ENCODE measurements around the gene CHAC1. TPM values are rescaled to one million over a fixed set of nuclear protein-coding genes. Genes with fewer than 3 reads are reported as not detected.
A peak's percentile ranks its signal among the peaks of the same experiment; 100 is the strongest.

CHAC1 gene
- total and polyA plus RNA-seq, 11 donors: 0.72 to 6.1 (median 2.4) TPM

DNA sequence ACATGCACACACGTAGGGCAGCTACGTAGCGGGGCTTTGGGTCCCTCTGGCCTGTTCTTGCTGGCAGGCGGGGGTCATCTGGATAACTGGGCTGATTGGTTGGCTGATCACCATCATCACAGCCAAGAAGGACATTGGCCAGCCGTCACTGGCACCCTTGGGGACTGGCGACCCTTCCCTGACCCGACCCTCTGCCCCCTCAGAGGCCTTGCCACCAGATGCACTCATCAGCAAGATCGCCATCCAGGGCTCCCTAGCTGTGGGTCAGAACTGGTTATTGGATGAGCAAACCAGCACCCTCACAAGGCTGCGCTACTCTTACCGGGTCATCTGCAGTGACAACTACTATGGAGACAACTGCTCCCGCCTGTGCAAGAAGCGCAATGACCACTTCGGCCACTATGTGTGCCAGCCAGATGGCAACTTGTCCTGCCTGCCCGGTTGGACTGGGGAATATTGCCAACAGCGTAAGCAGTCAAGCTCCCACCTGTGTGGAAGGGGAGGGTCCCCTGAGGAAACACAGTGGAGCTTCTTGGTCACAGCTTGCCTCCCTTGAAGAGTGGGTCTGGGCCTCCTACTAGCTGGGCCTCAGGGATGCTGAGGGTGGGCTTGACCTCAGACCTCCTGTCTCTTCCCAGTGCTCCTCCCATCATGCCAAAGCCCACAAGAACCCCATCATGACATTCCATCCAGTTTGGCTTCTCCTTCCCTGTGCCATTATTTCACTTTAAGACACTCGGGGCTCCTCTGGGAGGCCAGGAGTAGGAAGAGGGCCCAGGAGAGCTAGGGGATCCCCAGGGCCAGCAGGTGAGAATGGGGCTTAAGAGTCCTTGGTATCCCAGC, 21.8 kb upstream of the CHAC1 start:
- Histone ChIP-seq H3K4me3 (peak overlapping the region; percentile 22 to 85 (median 70)), H3K27ac (peak overlapping the region; percentile 63 to 90 (median 76)), H3K36me3 (peaks cover 0 to 53% (median 7%) of the 10 kb centered on the region in 9 donors), H3K4me1 (peaks cover 3 to 75% (median 56%) of the 10 kb centered on the region in 12 donors), H3K9me3 (no peaks in the 10 kb centered on the region), H3K27me3 (peaks cover 3 to 61% (median 23%) of the 10 kb centered on the region in 9 donors)
- intact Hi-C loops (cut with DNase I): no loop called here
- ATAC-seq (no peak), DNase-seq (peak in 2 of 5 donors; percentile 18 to 43)
- WGBS, 4 donors: 57 to 82% (median 63%) methylated on average over 16 of the region's 16 CpGs
- TF ChIP-seq, protein P1, sequence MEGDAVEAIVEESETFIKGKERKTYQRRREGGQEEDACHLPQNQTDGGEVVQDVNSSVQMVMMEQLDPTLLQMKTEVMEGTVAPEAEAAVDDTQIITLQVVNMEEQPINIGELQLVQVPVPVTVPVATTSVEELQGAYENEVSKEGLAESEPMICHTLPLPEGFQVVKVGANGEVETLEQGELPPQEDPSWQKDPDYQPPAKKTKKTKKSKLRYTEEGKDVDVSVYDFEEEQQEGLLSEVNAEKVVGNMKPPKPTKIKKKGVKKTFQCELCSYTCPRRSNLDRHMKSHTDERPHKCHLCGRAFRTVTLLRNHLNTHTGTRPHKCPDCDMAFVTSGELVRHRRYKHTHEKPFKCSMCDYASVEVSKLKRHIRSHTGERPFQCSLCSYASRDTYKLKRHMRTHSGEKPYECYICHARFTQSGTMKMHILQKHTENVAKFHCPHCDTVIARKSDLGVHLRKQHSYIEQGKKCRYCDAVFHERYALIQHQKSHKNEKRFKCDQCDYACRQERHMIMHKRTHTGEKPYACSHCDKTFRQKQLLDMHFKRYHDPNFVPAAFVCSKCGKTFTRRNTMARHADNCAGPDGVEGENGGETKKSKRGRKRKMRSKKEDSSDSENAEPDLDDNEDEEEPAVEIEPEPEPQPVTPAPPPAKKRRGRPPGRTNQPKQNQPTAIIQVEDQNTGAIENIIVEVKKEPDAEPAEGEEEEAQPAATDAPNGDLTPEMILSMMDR (IDR thresholded peaks at IDR 0.05): no peak
- no peak for TF ChIP-seq POLR2A (IDR thresholded peaks at IDR 0.05)

DNA sequence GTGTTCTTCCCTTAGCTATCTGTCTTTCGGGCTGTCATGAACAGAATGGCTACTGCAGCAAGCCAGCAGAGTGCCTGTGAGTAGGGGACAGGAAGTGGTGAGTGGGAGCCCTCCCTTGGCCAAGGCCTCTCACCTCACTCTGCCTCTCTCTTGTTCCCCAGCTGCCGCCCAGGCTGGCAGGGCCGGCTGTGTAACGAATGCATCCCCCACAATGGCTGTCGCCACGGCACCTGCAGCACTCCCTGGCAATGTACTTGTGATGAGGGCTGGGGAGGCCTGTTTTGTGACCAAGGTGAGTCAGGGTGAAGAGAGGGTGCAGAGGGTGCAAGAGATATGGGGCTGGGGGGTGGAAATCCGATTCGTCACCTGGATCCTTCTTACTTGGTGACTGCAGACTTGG, 21.1 kb upstream of the CHAC1 start:
- WGBS, 4 donors: 56 to 67% (median 64%) methylated on average over 6 to 8 of the region's 8 CpGs
- H3K4me3 ChIP-seq: peak overlapping the region in 11 of 12 donors; percentile 56 to 85 (median 70)
- no peaks in the 10 kb centered on the region for H3K9me3 ChIP-seq
- peaks cover 0 to 55% (median 23%) of the 10 kb centered on the region in 9 donors for H3K27me3 ChIP-seq
- no peak for ATAC-seq
- TF ChIP-seq POLR2A (IDR thresholded peaks at IDR 0.05): no peak
- TF ChIP-seq, protein P1 (IDR thresholded peaks at IDR 0.05): no peak
- peaks cover 3 to 75% (median 56%) of the 10 kb centered on the region in 12 donors for H3K4me1 ChIP-seq
- intact Hi-C loops (cut with DNase I): no loop called here
- H3K36me3 ChIP-seq: peaks cover 0 to 59% (median 7%) of the 10 kb centered on the region in 9 donors
- DNase-seq: peak in 1 of 5 donors; percentile 18
- peak overlapping the region in 10 of 12 donors; percentile 67 to 90 (median 76) for H3K27ac ChIP-seq

DNA sequence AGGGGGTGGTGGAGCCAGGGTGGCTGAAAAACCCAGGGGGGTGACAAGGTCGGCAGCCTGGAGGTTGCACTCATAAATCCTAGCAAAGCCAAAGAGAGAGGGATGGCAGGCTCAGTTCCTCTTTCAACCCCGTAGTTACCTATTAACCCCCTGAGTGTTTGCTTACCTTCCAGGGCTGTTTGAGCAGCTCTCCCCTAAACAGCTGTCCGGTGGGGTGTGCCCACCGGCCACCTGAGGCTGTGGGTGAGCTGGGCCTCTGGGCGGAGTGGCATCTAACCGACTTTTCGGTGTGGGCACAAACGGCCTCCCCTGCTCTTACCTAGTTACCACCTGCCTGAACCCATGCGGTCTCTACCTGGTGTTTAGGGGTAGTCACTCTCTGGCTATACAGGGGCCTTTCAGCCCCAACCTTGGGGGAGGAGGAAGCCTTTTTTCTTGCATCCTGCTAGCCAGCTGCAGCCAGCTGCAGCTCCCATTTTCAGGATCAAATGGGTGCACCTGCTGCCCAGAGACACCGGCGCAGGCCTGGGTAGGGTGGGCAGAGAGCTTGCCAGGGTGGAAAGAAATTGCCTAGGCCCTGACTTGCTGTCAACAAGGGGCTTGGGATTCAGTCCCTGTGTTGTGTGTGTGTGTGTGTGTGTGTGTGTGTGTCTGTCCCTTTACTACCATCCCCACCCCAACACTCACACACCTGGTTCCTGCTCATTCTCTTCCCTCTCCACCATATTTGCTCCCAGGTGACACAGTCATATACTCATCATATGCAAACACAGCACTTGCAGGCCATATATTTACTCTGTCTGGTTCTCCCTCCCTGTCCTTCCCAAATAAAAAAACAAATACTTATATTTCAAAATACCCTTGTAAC, 20.4 kb upstream of the CHAC1 start:
- intact Hi-C loops (cut with DNase I): no loop called here
- Histone ChIP-seq H3K27me3 (peaks cover 0 to 49% (median 16%) of the 10 kb centered on the region in 9 donors), H3K9me3 (no peaks in the 10 kb centered on the region), H3K27ac (peak overlapping the region in 9 of 12 donors; percentile 4 to 90 (median 76)), H3K36me3 (peaks cover 0 to 64% (median 7%) of the 10 kb centered on the region in 9 donors), H3K4me1 (peaks cover 3 to 75% (median 57%) of the 10 kb centered on the region in 12 donors), H3K4me3 (peak overlapping the region in 10 of 12 donors; percentile 56 to 85 (median 70))
- peak in 1 of 5 donors; percentile 9 for DNase-seq
- WGBS, 4 donors: 67 to 72% (median 68%) methylated on average over 10 to 11 of the region's 11 CpGs
- TF ChIP-seq, protein P1 (IDR thresholded peaks at IDR 0.05): no peak
- no peak for ATAC-seq
